ENCODE measurements around the gene EHMT1.

DNA sequence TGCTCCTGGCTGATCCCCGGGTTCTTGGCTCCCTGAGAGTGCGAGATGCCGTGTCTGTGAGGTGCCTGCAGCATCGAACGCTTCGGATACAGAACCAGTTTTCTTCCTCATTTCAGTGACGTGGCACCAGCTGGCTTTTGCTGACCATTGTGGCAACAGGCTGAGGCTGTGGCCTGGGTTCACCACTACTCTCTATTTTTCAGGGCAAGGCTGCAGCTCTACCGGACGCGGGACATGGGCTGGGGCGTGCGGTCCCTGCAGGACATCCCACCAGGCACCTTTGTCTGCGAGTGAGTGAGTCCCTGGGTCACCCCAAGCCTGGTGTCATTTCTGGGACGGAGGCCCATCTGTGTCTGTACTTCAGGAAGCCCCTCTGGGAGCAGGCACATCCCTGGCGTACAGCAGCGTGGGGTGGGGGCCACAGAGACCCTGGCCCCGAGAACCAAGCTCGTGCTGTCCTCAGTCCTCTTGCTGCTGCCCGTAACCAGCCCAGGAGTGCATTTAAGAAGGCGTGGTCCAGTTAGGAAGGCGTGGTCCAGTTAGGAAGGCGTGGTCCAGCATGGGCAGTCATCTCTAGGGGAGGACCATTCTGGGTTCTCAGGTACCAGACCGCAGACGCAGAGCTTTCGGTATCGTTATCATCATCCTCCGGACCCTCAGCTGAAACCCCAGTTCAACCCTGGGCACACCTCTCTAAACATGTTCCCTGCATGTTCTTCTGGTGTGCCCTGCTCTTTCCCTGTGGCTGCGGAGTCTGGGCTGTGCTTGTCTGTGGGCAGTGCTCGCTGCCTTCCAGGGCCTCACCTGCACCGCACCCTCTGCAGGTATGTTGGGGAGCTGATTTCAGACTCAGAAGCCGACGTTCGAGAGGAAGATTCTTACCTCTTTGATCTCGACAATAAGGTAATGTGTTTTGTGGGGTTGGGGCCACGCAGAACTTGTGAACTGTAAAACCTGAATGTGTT lies 198.7 kb downstream of the EHMT1 start:
- TF ChIP-seq EZH2 (IDR thresholded peaks at IDR 0.05; ENCODE audit: insufficient read depth, low read length) (no peak), CTCF (IDR thresholded peaks at IDR 0.05; ENCODE audit: insufficient read depth, low read depth, low read length) (no peak)

Measured in astrocyte (in vitro differentiated cells and primary cell).